H9 (cell line): ENCODE data around the gene PLEKHD1. TPM values are rescaled to one million over a fixed set of nuclear protein-coding genes. Genes with fewer than 3 reads are reported as not detected.
"Not testable (repeated sequence)": the region's sequence is repeated elsewhere in the genome, so short reads cannot be mapped to it uniquely, and the experiment has no call there.

ENCODE experiments used
- DNase-seq: peaks from one replicate; pipeline ENCODE4 v3.0.0-alpha.2; 2017
- H2AFZ ChIP-seq: one replicate; pipeline ENCODE4 v1.6.1; 2013; ENCODE audit warnings: mild to moderate bottlenecking, low read length, control low read depth, moderate library complexity
- H2AK5ac ChIP-seq: 2 replicates; pipeline ENCODE4 v1.6.1; 2013; ENCODE audit warnings: low read length, control low read depth, mixed read lengths; ENCODE audit not compliant: insufficient read length
- H2BK120ac ChIP-seq: one replicate; pipeline ENCODE4 v1.6.1; 2013; ENCODE audit warnings: low read depth, mild to moderate bottlenecking, low read length, control low read depth, inconsistent platforms; ENCODE audit not compliant: poor library complexity, severe bottlenecking
- H2BK12ac ChIP-seq: 2 replicates; pipeline ENCODE4 v1.6.1; 2013; ENCODE audit warnings: low read length, control low read depth, mixed read lengths, low read depth; ENCODE audit not compliant: insufficient read length
- H2BK15ac ChIP-seq: 2 replicates; pipeline ENCODE4 v1.6.1; 2013; ENCODE audit warnings: low read depth, low read length, control low read depth
- H2BK20ac ChIP-seq: one replicate; pipeline ENCODE4 v1.6.1; 2013; ENCODE audit warnings: low read depth, mild to moderate bottlenecking, low read length, control low read depth, inconsistent platforms; ENCODE audit not compliant: poor library complexity, severe bottlenecking
- H2BK5ac ChIP-seq: 2 replicates; pipeline ENCODE4 v1.6.1; 2013; ENCODE audit warnings: low read length, control low read depth, mixed read lengths; ENCODE audit not compliant: insufficient read length
- H3K14ac ChIP-seq: 2 replicates; pipeline ENCODE4 v1.6.1; 2013; ENCODE audit warnings: low read length, control low read depth; ENCODE audit not compliant: insufficient read depth
- H3K18ac ChIP-seq: 2 replicates; pipeline ENCODE4 v1.6.1; 2013; ENCODE audit warnings: low read depth, mild to moderate bottlenecking, mixed read lengths, low read length, control low read depth; ENCODE audit not compliant: insufficient read length
- H3K23ac ChIP-seq: 2 replicates; pipeline ENCODE4 v1.6.1; 2013; ENCODE audit warnings: low read length, control low read depth, mixed read lengths, low read depth; ENCODE audit not compliant: insufficient read length
- H3K23me2 ChIP-seq: 2 replicates; pipeline ENCODE4 v1.6.1; 2013; ENCODE audit warnings: low read depth, mild to moderate bottlenecking, mixed read lengths, low read length, control low read depth; ENCODE audit not compliant: insufficient read length, poor library complexity, severe bottlenecking
- H3K27ac ChIP-seq: 2 replicates; pipeline ENCODE4 v1.5.1; 2013; ENCODE audit warnings: low read length, control low read depth, mixed read lengths, low read depth; ENCODE audit not compliant: insufficient read length
- H3K27me3 ChIP-seq: 2 replicates; pipeline ENCODE4 v1.6.1; 2013; ENCODE audit warnings: low read length, control low read depth, inconsistent platforms; ENCODE audit not compliant: insufficient read depth
- H3K4ac ChIP-seq: 2 replicates; pipeline ENCODE4 v1.6.1; 2013; ENCODE audit warnings: low read depth, mild to moderate bottlenecking, control low read depth, inconsistent platforms, low read length, moderate library complexity
- H3K4me1 ChIP-seq: 2 replicates; pipeline ENCODE4 v1.6.1; 2013; ENCODE audit warnings: low read length, control low read depth, inconsistent platforms; ENCODE audit not compliant: insufficient read depth
- H3K4me2 ChIP-seq: 2 replicates; pipeline ENCODE4 v1.6.1; 2013; ENCODE audit warnings: low read length, control low read depth, mixed read lengths; ENCODE audit not compliant: insufficient read length, insufficient read depth
- H3K56ac ChIP-seq: 2 replicates; pipeline ENCODE4 v1.6.1; 2013; ENCODE audit warnings: low read depth, mild to moderate bottlenecking, mixed read lengths, low read length, control low read depth; ENCODE audit not compliant: insufficient read length
- H3K79me1 ChIP-seq: 2 replicates; pipeline ENCODE4 v1.6.1; 2013; ENCODE audit warnings: low read depth, mild to moderate bottlenecking, moderate library complexity, low read length, control low read depth, inconsistent platforms; ENCODE audit not compliant: insufficient read depth, poor library complexity, severe bottlenecking
- H3K79me2 ChIP-seq: 2 replicates; pipeline ENCODE4 v1.6.1; 2013; ENCODE audit warnings: low read length, control low read depth, inconsistent platforms; ENCODE audit not compliant: insufficient read depth
- H3K9ac ChIP-seq: 2 replicates; pipeline ENCODE4 v1.6.1; 2013; ENCODE audit warnings: low read length, control low read depth, mixed read lengths; ENCODE audit not compliant: insufficient read length; ENCODE audit errors: extremely low read depth
- H3K9me3 ChIP-seq: one replicate; pipeline ENCODE4 v1.6.1; 2013; ENCODE audit warnings: low read depth, low read length, inconsistent platforms; ENCODE audit not compliant: control insufficient read depth
- H3T11ph ChIP-seq: one replicate; pipeline ENCODE4 v1.6.1; 2013; ENCODE audit warnings: mild to moderate bottlenecking, low read length, control low read depth, inconsistent platforms
- H4K20me1 ChIP-seq: one replicate; pipeline ENCODE4 v1.6.1; 2013; ENCODE audit not compliant: control insufficient read depth, insufficient read length, insufficient read depth
- H4K5ac ChIP-seq: 2 replicates; pipeline ENCODE4 v1.6.1; 2013; ENCODE audit warnings: low read depth, mild to moderate bottlenecking, mixed read lengths, low read length, control low read depth; ENCODE audit not compliant: insufficient read length
- H4K8ac ChIP-seq: replicated peaks from 2 replicates; pipeline ENCODE4 v1.6.1; 2013; ENCODE audit warnings: low read length, control low read depth, mixed read lengths, low read depth; ENCODE audit not compliant: insufficient read length
- H4K91ac ChIP-seq: 2 replicates; pipeline ENCODE4 v1.6.1; 2013; ENCODE audit warnings: low read depth, mild to moderate bottlenecking, moderate library complexity, mixed read lengths, low read length, control low read depth; ENCODE audit not compliant: insufficient read length
- H3K27ac Mint-ChIP-seq, 3 experiments: 2 replicates in 2 of 3; 3 replicates in 1 of 3; pipeline ENCODE4 v1.8.0; 2020 to 2021; ENCODE audit warnings: mixed read lengths in 3 of 3, mild to moderate bottlenecking in 1 of 3, moderate library complexity in 1 of 3
- H3K27me3 Mint-ChIP-seq: 2 replicates; pipeline ENCODE4 v1.8.0; 2021; ENCODE audit warnings: low read depth, mild to moderate bottlenecking, moderate library complexity, mixed read lengths
- H3K36me3 Mint-ChIP-seq, 3 experiments: 2 replicates in 2 of 3; 3 replicates in 1 of 3; pipeline ENCODE4 v1.8.0; 2020 to 2021; ENCODE audit warnings: low read depth in 3 of 3, mixed read lengths in 3 of 3; ENCODE audit not compliant: insufficient read depth in 1 of 3
- H3K4me1 Mint-ChIP-seq, 2 experiments: 2 replicates each; pipeline ENCODE4 v1.8.0; 2020; ENCODE audit warnings: mixed read lengths in 2 of 2
- H3K4me3 Mint-ChIP-seq, 2 experiments: 2 replicates in 1 of 2; 3 replicates in 1 of 2; pipeline ENCODE4 v1.8.0; 2020 to 2021; ENCODE audit warnings: mild to moderate bottlenecking in 2 of 2, mixed read lengths in 2 of 2, moderate library complexity in 1 of 2
- H3K9me3 Mint-ChIP-seq, 2 experiments: 2 replicates in 1 of 2; 3 replicates in 1 of 2; pipeline ENCODE4 v1.8.0; 2020; ENCODE audit warnings: mild to moderate bottlenecking in 2 of 2, mixed read lengths in 2 of 2, moderate library complexity in 1 of 2
- WGBS: extraction: QIAGEN DNeasy Blood & Tissue Kit; methylation state at CpG from one replicate; pipeline ENCODE4 v1.1.7; 2013; ENCODE audit warnings: missing lambda C conversion rate, low lambda C conversion rate, mixed read lengths; ENCODE audit not compliant: insufficient read length; ENCODE audit errors: extremely low coverage; 5-methylcytosine and 5-hydroxymethylcytosine counted together
- total RNA-seq: library from RNA; stranded (reverse); gene quantifications from 2 replicates; pipeline ENCODE4 v1.2.1, GENCODE V29; 2021

The PLEKHD1 gene
- total RNA-seq, 1 experiment from 2014 or later, result 0.37 TPM

GRCh38 chr14:69498286-69498685 is 13.8 kb downstream of the PLEKHD1 start:
- peaks cover 31% of the 10 kb centered on the region for H3K27me3 Mint-ChIP-seq
- H3T11ph ChIP-seq, H3K27me3 ChIP-seq, H3K4me1 ChIP-seq, H3K9me3 ChIP-seq, H3K4ac ChIP-seq, H3K56ac ChIP-seq, H3K9me3 Mint-ChIP-seq, H3K27ac Mint-ChIP-seq, H2AK5ac ChIP-seq, H2BK20ac ChIP-seq, H3K79me1 ChIP-seq, H4K20me1 ChIP-seq, DNase-seq, H4K91ac ChIP-seq, H2BK12ac ChIP-seq, H4K5ac ChIP-seq, H3K14ac ChIP-seq, H3K18ac ChIP-seq, H3K9ac ChIP-seq, H3K27ac ChIP-seq, H2BK5ac ChIP-seq, H3K4me3 Mint-ChIP-seq, H2AFZ ChIP-seq, H2BK120ac ChIP-seq, H3K4me2 ChIP-seq, H3K23me2 ChIP-seq, H2BK15ac ChIP-seq, H3K36me3 Mint-ChIP-seq, H3K23ac ChIP-seq, H4K8ac ChIP-seq, H3K79me2 ChIP-seq: not testable (repeated sequence)
- peaks cover 12 to 20% of the 10 kb centered on the region in 2 experiments for H3K4me1 Mint-ChIP-seq
- no CpG with 5 or more reads among the region's 4 CpGs for WGBS
